Activated CD4-positive, alpha-beta T cell treated with anti-CD3 and anti-CD28 coated beads, Interleukin-2, amount 10 ng/mL, durations not matched to agents 7 days and 5 days (primary cell): ENCODE measurements around the gene RASA3. TPM values are rescaled to one million over a fixed set of nuclear protein-coding genes. Genes with fewer than 3 reads are reported as not detected.
"Not testable (repeated sequence)": the region's sequence is repeated elsewhere in the genome, so short reads cannot be mapped to it uniquely, and the experiment has no call there.

Source experiments
- CTCF ChIA-PET: fragments of 350-600 bp; sonication (Branson Sonifier 250); formaldehyde crosslinking; loops from one replicate; lab custom pipeline; 2021; ENCODE audit warnings: antibody characterized with exemption; lab: Charles Lee
- POLR2A ChIA-PET: fragments of 350-600 bp; sonication (Branson Sonifier 250); formaldehyde crosslinking; loops from one replicate; lab custom pipeline; 2021; ENCODE audit warnings: antibody characterized with exemption; lab: Charles Lee
- DNase-seq: peaks from one replicate; pipeline ENCODE4 v3.0.0-alpha.2; 2020
- H3K27ac Mint-ChIP-seq: one replicate; pipeline ENCODE4 v1.8.0; 2021; ENCODE audit warnings: mild to moderate bottlenecking, moderate library complexity, mixed read lengths
- H3K27me3 Mint-ChIP-seq: one replicate; pipeline ENCODE4 v1.8.0; 2021; ENCODE audit warnings: mixed read lengths
- H3K36me3 Mint-ChIP-seq: one replicate; pipeline ENCODE4 v1.8.0; 2021; ENCODE audit warnings: low read depth, mixed read lengths
- H3K4me1 Mint-ChIP-seq: one replicate; pipeline ENCODE4 v1.8.0; 2021; ENCODE audit warnings: mixed read lengths
- H3K4me3 Mint-ChIP-seq: one replicate; pipeline ENCODE4 v1.8.0; 2021; ENCODE audit warnings: mild to moderate bottlenecking, moderate library complexity, mixed read lengths
- H3K9me3 Mint-ChIP-seq: one replicate; pipeline ENCODE4 v1.8.0; 2021; ENCODE audit warnings: mixed read lengths
- total RNA-seq, 2 experiments: library from RNA; stranded (reverse); gene quantifications; one replicate each; pipeline ENCODE4 v1.2.3, GENCODE V29; 2021

The RASA3 gene
- total RNA-seq, 2 experiments from 2014 or later: 114 to 115 TPM

- Mint-ChIP-seq H3K4me1 (peaks cover 76% of the 10 kb centered on the region), H3K36me3 (peaks cover 77% of the 10 kb centered on the region), H3K9me3 (peaks cover 17% of the 10 kb centered on the region), H3K27me3 (no peaks in the 10 kb centered on the region), H3K4me3 (peak overlapping the region; percentile 92), H3K27ac (peak overlapping the region; percentile 88)
- ChIA-PET POLR2A (no interaction called here), CTCF (interaction anchor here (0.6 to 3.6 kb wide), 10 partner anchors 8 to 69 kb away, joined by 3 to 15 read pairs (median 4); no protein-coding TSS in a partner anchor)
- no peak for DNase-seq
Measured at GRCh38 chr13:114126789-114127472, 5.5 kb downstream of the RASA3 start.

GRCh38 chr13:114126086-114126485, 6.3 kb downstream of the RASA3 start:
- H3K27ac Mint-ChIP-seq: peak overlapping the region; percentile 88
- peaks cover 80% of the 10 kb centered on the region for H3K4me1 Mint-ChIP-seq
- CTCF ChIA-PET: interaction anchor here (0.6 to 3.6 kb wide), 6 partner anchors 9 to 69 kb away, joined by 3 to 15 read pairs (median 4); no protein-coding TSS in a partner anchor
- POLR2A ChIA-PET, DNase-seq, H3K27me3 Mint-ChIP-seq: not testable (repeated sequence)
- H3K36me3 Mint-ChIP-seq: peaks cover 68% of the 10 kb centered on the region
- H3K9me3 Mint-ChIP-seq: peaks cover 17% of the 10 kb centered on the region
- peak overlapping the region; percentile 11 for H3K4me3 Mint-ChIP-seq

GRCh38 chr13:114125589-114125988, 6.8 kb downstream of the RASA3 start:
- H3K27me3 Mint-ChIP-seq: no peaks in the 10 kb centered on the region
- CTCF ChIA-PET: interaction anchor here (1.1 to 1.8 kb wide), 4 partner anchors 10 to 36 kb away, joined by 3 to 4 read pairs (median 4); no protein-coding TSS in a partner anchor
- H3K36me3 Mint-ChIP-seq: peaks cover 67% of the 10 kb centered on the region
- peak overlapping the region; percentile 88 for H3K27ac Mint-ChIP-seq
- H3K4me3 Mint-ChIP-seq: no peak overlapping the region
- POLR2A ChIA-PET: no interaction called here
- peaks cover 17% of the 10 kb centered on the region for H3K9me3 Mint-ChIP-seq
- no peak for DNase-seq
- peaks cover 81% of the 10 kb centered on the region for H3K4me1 Mint-ChIP-seq

- Mint-ChIP-seq H3K27me3 (no peaks in the 10 kb centered on the region), H3K27ac (peak overlapping the region; percentile 88), H3K36me3 (peaks cover 64% of the 10 kb centered on the region), H3K4me1 (peaks cover 80% of the 10 kb centered on the region), H3K4me3 (peak overlapping the region; percentile 32), H3K9me3 (peaks cover 17% of the 10 kb centered on the region)
- ChIA-PET POLR2A (no interaction called here), CTCF (no interaction called here)
- peak; percentile 78 for DNase-seq
Measured at GRCh38 chr13:114124921-114125320, 7.5 kb downstream of the RASA3 start.

GRCh38 chr13:114124431-114124830, 8.0 kb downstream of the RASA3 start:
- Mint-ChIP-seq H3K27me3 (no peaks in the 10 kb centered on the region), H3K9me3 (peaks cover 17% of the 10 kb centered on the region), H3K4me3 (no peak overlapping the region), H3K36me3 (peaks cover 59% of the 10 kb centered on the region), H3K4me1 (peaks cover 76% of the 10 kb centered on the region), H3K27ac (peak overlapping the region; percentile 88)
- ChIA-PET CTCF (no interaction called here), POLR2A (no interaction called here)
- no peak for DNase-seq

GRCh38 chr13:114123876-114124275, 8.5 kb downstream of the RASA3 start:
- DNase-seq: no peak
- CTCF ChIA-PET: interaction anchor here (1.0 kb wide), 1 partner anchor 24 kb away, joined by 3 read pairs; no protein-coding TSS in a partner anchor
- H3K27me3 Mint-ChIP-seq: no peaks in the 10 kb centered on the region
- peaks cover 76% of the 10 kb centered on the region for H3K4me1 Mint-ChIP-seq
- peaks cover 17% of the 10 kb centered on the region for H3K9me3 Mint-ChIP-seq
- POLR2A ChIA-PET: no interaction called here
- H3K36me3 Mint-ChIP-seq: peaks cover 56% of the 10 kb centered on the region
- H3K27ac Mint-ChIP-seq: no peak overlapping the region
- H3K4me3 Mint-ChIP-seq: no peak overlapping the region

GRCh38 chr13:114123448-114123847, 9.0 kb downstream of the RASA3 start:
- Mint-ChIP-seq H3K4me1 (peaks cover 77% of the 10 kb centered on the region), H3K27ac (peak overlapping the region; percentile 68), H3K4me3 (no peak overlapping the region), H3K36me3 (peaks cover 56% of the 10 kb centered on the region), H3K9me3 (peaks cover 17% of the 10 kb centered on the region), H3K27me3 (no peaks in the 10 kb centered on the region)
- ChIA-PET POLR2A (no interaction called here), CTCF (interaction anchor here (1.0 kb wide), 1 partner anchor 25 kb away, joined by 3 read pairs; no protein-coding TSS in a partner anchor)
- DNase-seq: no peak

- DNase-seq: no peak
- Mint-ChIP-seq H3K27ac (peak overlapping the region; percentile 68), H3K27me3 (no peaks in the 10 kb centered on the region), H3K36me3 (peaks cover 55% of the 10 kb centered on the region), H3K9me3 (peaks cover 17% of the 10 kb centered on the region), H3K4me1 (peaks cover 76% of the 10 kb centered on the region), H3K4me3 (no peak overlapping the region)
- CTCF ChIA-PET: interaction anchor here (1.0 kb wide), 1 partner anchor 25 kb away, joined by 3 read pairs; no protein-coding TSS in a partner anchor
- POLR2A ChIA-PET: no interaction called here
Measured at GRCh38 chr13:114122591-114123211, 9.7 kb downstream of the RASA3 start.

GRCh38 chr13:114122127-114122511, 10.3 kb downstream of the RASA3 start:
- H3K36me3 Mint-ChIP-seq: peaks cover 55% of the 10 kb centered on the region
- H3K9me3 Mint-ChIP-seq: peaks cover 15% of the 10 kb centered on the region
- POLR2A ChIA-PET: no interaction called here
- H3K27me3 Mint-ChIP-seq: no peaks in the 10 kb centered on the region
- H3K4me1 Mint-ChIP-seq: peaks cover 76% of the 10 kb centered on the region
- no peak for DNase-seq
- H3K27ac Mint-ChIP-seq: no peak overlapping the region
- CTCF ChIA-PET: interaction anchor here (0.8 kb wide), 1 partner anchor 56 kb away, joined by 3 read pairs; no protein-coding TSS in a partner anchor
- no peak overlapping the region for H3K4me3 Mint-ChIP-seq

GRCh38 chr13:114121496-114122126, 10.8 kb downstream of the RASA3 start:
- H3K36me3 Mint-ChIP-seq: peaks cover 54% of the 10 kb centered on the region
- H3K27ac Mint-ChIP-seq: peak overlapping the region; percentile 25
- H3K4me3 Mint-ChIP-seq: no peak overlapping the region
- DNase-seq: no peak
- H3K4me1 Mint-ChIP-seq: peaks cover 71% of the 10 kb centered on the region
- H3K27me3 Mint-ChIP-seq: no peaks in the 10 kb centered on the region
- H3K9me3 Mint-ChIP-seq: peaks cover 11% of the 10 kb centered on the region
- CTCF ChIA-PET: interaction anchor here (0.5 to 0.8 kb wide), 2 partner anchors 56 to 110 kb away, joined by 3 to 5 read pairs; no protein-coding TSS in a partner anchor
- POLR2A ChIA-PET: no interaction called here

- ChIA-PET CTCF (interaction anchor here (0.5 kb wide), 1 partner anchor 110 kb away, joined by 5 read pairs; no protein-coding TSS in a partner anchor), POLR2A (no interaction called here)
- Mint-ChIP-seq H3K4me1 (peaks cover 67% of the 10 kb centered on the region), H3K36me3 (peaks cover 53% of the 10 kb centered on the region), H3K27ac (peak overlapping the region; percentile 86), H3K9me3 (peaks cover 6% of the 10 kb centered on the region), H3K27me3 (no peaks in the 10 kb centered on the region), H3K4me3 (no peak overlapping the region)
- no peak for DNase-seq
Measured at GRCh38 chr13:114121031-114121430, 11.4 kb downstream of the RASA3 start.

- no peak for DNase-seq
- Mint-ChIP-seq H3K9me3 (peaks cover 6% of the 10 kb centered on the region), H3K4me3 (peak overlapping the region; percentile 44), H3K4me1 (peaks cover 70% of the 10 kb centered on the region), H3K36me3 (peaks cover 55% of the 10 kb centered on the region), H3K27me3 (no peaks in the 10 kb centered on the region), H3K27ac (peak overlapping the region; percentile 86)
- CTCF ChIA-PET: no interaction called here
- POLR2A ChIA-PET: no interaction called here
Measured at GRCh38 chr13:114120591-114121011, 11.8 kb downstream of the RASA3 start.
